ENCODE measurements around the gene HSPA12B.

The HSPA12B gene

GRCh38 chr20:3696745-3697587, 35.5 kb upstream of the HSPA12B start:
- DNase-seq (ENCODE audit: low read depth) = no peak
- no peak for TF ChIP-seq CTCF (IDR thresholded peaks at IDR 0.05; ENCODE audit: low read length, missing control alignments)
- H3K4me3 ChIP-seq (replicated peaks; ENCODE audit: low read depth, low read length) = no peak overlapping the region

GRCh38 chr20:3697588-3698305, 34.7 kb upstream of the HSPA12B start:
- no peak for TF ChIP-seq CTCF (IDR thresholded peaks at IDR 0.05; ENCODE audit: low read length, missing control alignments)
- no peak overlapping the region for H3K4me3 ChIP-seq (replicated peaks; ENCODE audit: low read depth, low read length)
- no peak for DNase-seq (ENCODE audit: low read depth)

GRCh38 chr20:3698591-3699001, 33.9 kb upstream of the HSPA12B start:
- no peak overlapping the region for H3K4me3 ChIP-seq (replicated peaks; ENCODE audit: low read depth, low read length)
- DNase-seq (ENCODE audit: low read depth) = no peak

GRCh38 chr20:3699037-3699436, 33.4 kb upstream of the HSPA12B start:
- H3K4me3 ChIP-seq (replicated peaks; ENCODE audit: low read depth, low read length) = no peak overlapping the region
- TF ChIP-seq CTCF (IDR thresholded peaks at IDR 0.05; ENCODE audit: low read length, missing control alignments) = no peak
- no peak for DNase-seq (ENCODE audit: low read depth)

More at GRCh38 chr20:3698591-3699001, 33.9 kb upstream of the HSPA12B start:
- no peak for TF ChIP-seq CTCF (IDR thresholded peaks at IDR 0.05; ENCODE audit: low read length, missing control alignments)

- DNase-seq (ENCODE audit: low read depth) = no peak
- TF ChIP-seq CTCF (IDR thresholded peaks at IDR 0.05; ENCODE audit: low read length, missing control alignments) = no peak
- H3K4me3 ChIP-seq (replicated peaks; ENCODE audit: low read depth, low read length) = no peak overlapping the region
Measured at GRCh38 chr20:3701061-3701998, 31.2 kb upstream of the HSPA12B start.

- no peak for DNase-seq (ENCODE audit: low read depth)
- TF ChIP-seq CTCF (IDR thresholded peaks at IDR 0.05; ENCODE audit: low read length, missing control alignments) = no peak
- H3K4me3 ChIP-seq (replicated peaks; ENCODE audit: low read depth, low read length) = no peak overlapping the region
Measured at GRCh38 chr20:3702611-3703391, 29.7 kb upstream of the HSPA12B start.
